MG63 (cell line): ENCODE measurements around the gene HLA-DRB1. TPM values are rescaled to one million over a fixed set of nuclear protein-coding genes. Genes with fewer than 3 reads are reported as not detected.
"Not testable (repeated sequence)": the region's sequence is repeated elsewhere in the genome, so short reads cannot be mapped to it uniquely, and the experiment has no call there.

ENCODE experiments used
- DNase-seq: peaks from one replicate; pipeline ENCODE4 v3.0.0-alpha.2; 2020
- H3K27me3 ChIP-seq: fragments of 250-450 bp; sonication (Bioruptor Pico); 2 replicates; pipeline ENCODE4 v1.5.1; 2020; ENCODE audit warnings: mild to moderate bottlenecking, moderate library complexity
- H3K36me3 ChIP-seq: fragments of 250-450 bp; sonication (Bioruptor Pico); 2 replicates; pipeline ENCODE4 v1.5.1; 2020; ENCODE audit warnings: mild to moderate bottlenecking, moderate library complexity
- H3K4me3 ChIP-seq: fragments of 250-450 bp; sonication (Bioruptor Pico); 2 replicates; pipeline ENCODE4 v1.5.1; 2020; ENCODE audit warnings: mild to moderate bottlenecking, moderate library complexity
- H3K9me3 ChIP-seq: fragments of 250-450 bp; sonication (Bioruptor Pico); 2 replicates; pipeline ENCODE4 v1.5.1; 2020; ENCODE audit warnings: mild to moderate bottlenecking, moderate library complexity
- total RNA-seq: library from RNA; depleted of rRNA; stranded (reverse); fragments of >200 nt; shearing (Covaris generic); gene quantifications from 2 replicates; pipeline ENCODE4 v1.2.3, GENCODE V29; 2014; ENCODE audit warnings: low replicate concordance; rRNA removed

Gene HLA-DRB1
- not detected in 2 replicates for total RNA-seq

DNA sequence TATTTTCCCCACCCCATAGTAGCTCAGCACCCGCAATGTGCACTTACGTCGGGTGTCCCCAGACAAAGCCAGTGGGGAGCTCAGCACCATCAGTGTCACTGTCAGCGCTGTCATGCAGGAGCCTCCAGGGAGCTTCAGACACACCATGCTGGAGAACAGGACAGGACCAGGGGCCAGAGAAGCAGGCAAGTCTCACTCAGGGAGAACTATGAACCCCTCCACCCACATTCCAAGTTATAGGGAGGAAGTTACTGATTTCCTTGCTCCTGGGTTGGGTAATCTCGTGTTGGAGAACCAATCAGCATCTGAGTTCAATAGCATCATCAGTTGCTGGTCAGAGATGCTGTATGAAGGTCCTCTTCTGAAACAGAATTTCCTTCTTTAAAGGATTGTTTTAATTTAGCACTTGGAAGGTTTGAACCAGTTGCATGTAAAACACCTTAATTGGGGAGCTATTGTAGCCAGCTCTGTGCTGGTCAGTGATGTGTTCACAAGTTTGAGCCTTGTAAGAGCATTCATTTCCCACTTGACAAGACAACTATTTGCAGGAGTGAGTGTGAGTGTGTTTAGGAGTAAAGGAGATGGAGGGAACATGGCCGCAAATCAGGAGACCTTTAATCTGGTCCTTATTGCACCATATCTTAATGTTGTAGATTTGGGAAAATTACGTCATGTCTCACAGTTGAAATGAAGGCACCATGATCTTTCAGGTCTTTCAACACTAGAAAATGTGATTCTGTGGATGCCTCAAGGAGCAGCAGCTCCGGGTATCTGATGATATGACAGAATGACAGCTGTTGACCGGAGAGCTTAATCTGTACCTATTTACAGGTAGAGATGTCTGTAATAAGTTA lies at the start of gene HLA-DRB1:
HLA-DRB1 (minus strand) TSS at position 253 of the 854 bp plus-strand sequence; CDS start at position 147, 106 bp downstream.
- no peak within 1 kb of the TSS for H3K4me3 ChIP-seq

DNA sequence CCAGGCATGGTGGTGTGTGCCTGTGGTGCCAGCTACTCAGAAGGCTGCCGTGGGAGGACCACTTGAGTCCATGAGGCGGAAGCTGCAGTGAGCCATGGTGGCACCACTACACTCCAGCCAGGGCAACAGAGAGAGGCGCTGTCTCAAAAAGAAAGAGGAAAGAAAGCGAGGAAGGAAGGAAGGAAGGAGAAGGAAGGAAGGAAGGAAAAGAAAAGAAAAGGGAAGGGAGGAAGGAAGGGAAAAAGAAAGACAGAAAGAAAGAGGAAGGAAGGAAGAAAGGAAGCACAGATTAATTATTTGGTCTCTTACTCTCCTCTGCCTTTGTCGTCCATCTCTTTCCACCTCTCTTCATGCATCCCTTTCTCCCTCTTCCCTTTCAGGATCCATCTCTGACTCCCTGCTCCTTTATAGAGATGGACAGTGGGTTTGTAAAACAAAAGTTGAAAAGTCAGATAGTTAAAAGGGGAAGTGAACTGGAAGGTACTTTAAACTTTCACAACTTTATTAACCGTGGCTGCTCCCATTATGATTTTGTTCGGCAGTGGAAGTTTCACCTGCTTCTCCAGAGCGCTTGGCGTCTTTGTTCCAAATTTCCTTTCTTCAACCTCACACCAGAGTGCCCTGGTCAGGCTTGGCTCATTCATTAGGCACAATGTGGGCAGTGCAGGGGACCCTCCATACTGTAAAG lies 49.0 kb upstream of the HLA-DRB1 start:
- Histone ChIP-seq H3K36me3 (no peaks in the 10 kb centered on the region), H3K4me3 (no peak overlapping the region), H3K9me3 (no peaks in the 10 kb centered on the region), H3K27me3 (no peaks in the 10 kb centered on the region)
- DNase-seq, result no peak

More for the DNA sequence above, at the start of gene HLA-DRB1:
- Histone ChIP-seq H3K9me3 (no peaks in the 10 kb centered on the region), H3K27me3 (no peaks in the 10 kb centered on the region), H3K36me3 (no peaks in the 10 kb centered on the region)
- DNase-seq, result no peak

DNA sequence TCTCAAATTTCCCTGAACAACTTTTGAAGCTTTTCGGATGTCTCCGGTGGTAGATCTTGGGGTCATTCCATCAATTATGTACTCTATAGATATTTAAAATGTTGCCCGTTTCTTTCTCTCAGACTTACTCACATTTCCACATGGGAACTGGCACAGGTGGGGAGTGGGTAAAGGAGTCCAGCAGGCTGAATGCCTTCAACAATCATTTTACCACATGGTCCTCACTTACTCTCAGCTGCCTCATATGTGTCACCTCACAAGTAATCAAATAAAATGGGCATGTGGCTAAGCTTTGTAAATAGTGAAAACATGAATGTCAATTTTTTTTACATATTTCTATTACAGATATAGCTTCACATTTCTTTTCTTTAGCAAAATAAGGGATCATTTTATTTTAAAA lies 48.2 kb upstream of the HLA-DRB1 start:
- Histone ChIP-seq H3K27me3 (no peaks in the 10 kb centered on the region), H3K9me3 (no peaks in the 10 kb centered on the region), H3K4me3 (no peak overlapping the region), H3K36me3 (no peaks in the 10 kb centered on the region)
- no peak for DNase-seq

DNA sequence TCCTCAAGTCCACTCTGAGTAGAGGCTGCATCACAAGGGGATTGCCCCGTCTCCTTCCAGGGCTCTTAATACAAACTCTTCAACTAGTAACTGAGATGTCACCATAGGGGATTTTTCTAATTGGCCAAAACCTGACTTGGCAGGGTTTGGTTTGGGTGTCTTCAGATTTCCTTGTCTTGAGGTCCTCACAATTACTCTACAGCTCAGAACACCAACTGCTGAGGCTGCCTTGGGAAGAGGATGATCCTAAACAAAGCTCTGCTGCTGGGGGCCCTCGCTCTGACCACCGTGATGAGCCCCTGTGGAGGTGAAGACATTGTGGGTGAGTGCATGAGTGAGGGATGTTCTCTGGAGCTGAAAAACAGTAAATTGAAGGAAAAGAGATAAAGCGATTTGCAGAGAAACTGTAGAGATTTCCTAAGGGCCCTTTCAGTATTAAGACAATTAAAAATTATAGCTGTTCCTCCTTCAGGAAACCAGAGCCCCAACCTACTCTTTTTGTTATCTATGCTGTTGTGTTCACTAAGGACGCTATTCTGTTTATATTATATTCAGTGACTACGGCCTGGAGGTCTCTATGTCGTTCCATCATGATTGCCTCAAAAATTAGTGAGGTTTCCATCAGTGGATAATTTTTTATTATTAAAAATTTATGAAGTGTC lies 47.7 kb upstream of the HLA-DRB1 start, which contains the start of gene HLA-DQA1:
HLA-DQA1 (plus strand) TSS at position 188 of the 662 bp plus-strand sequence; CDS start at position 241, 53 bp downstream.
- H3K9me3 ChIP-seq, result no peaks in the 10 kb centered on the region
- no peaks in the 10 kb centered on the region for H3K36me3 ChIP-seq
- no peak within 1 kb of the TSS for H3K4me3 ChIP-seq
- H3K27me3 ChIP-seq, result no peaks in the 10 kb centered on the region
- DNase-seq, result no peak

DNA sequence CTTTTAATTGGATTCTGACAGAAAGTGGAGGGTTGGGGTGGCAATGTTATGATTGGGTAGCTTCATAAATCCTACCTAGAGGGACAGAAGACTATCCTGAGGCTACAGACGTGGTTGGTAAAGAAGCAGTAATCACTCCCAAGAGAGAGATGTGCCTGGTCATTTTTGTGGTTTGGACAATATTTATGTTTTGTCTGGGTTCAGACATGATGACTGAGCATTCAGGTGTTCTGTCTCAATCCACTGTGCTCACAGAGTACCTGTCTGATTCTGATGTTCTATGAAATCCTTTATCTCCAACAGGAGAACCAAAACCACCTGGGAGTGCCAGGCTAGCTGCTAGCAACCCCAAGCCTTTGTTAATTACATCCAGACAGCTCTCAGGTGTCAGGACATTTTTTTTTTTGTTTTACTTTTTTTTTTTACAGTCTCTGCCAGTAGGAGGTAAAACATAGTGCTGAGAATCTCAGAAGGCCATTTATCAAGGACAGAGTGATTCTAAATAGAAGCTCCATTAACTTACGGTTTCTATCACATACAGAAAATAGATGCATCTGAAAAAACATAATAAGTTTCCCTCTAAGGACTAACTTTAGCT lies 46.0 kb upstream of the HLA-DRB1 start:
- Histone ChIP-seq H3K9me3 (no peaks in the 10 kb centered on the region), H3K36me3 (no peaks in the 10 kb centered on the region), H3K27me3 (no peaks in the 10 kb centered on the region), H3K4me3 (no peak overlapping the region)
- no peak for DNase-seq

DNA sequence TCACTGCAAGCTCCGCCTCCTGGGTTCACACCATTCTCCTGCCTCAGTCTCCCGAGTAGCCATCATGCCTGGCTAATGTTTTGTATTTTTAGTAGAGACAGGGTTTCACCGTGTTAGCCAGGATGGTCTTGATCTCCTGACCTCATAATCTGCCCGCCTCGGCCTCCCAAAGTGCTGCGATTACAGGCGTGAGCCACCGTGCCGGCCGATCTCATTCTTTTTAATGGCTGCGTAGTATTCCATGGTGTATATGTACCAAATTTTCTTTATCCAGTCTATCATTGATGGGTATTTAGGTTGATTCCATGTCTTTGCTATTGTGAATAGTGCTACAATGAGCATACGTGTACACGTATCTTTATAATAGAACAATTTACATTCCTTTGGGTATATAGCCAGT lies 40.1 kb upstream of the HLA-DRB1 start:
- not testable (repeated sequence) for H3K4me3 ChIP-seq, H3K9me3 ChIP-seq, H3K36me3 ChIP-seq, DNase-seq, H3K27me3 ChIP-seq

DNA sequence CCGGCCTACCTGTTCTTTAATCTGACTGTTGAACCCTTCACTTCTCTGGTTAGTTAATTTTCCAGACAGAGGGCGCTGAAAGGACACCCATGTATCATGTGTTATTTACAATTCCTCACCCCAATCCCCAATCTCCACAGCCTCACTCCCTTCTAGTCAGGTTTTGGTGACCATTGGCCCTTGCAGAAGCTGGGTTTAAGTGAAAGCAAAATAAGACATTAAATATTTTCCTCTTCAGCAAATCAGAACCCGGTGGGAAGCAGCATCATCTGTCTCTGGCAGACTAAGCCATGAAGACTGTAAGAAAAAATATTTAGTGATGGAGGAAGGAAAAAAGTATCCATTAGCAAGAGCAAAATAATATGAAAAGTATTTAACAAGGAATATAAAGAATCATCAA lies 38.2 kb upstream of the HLA-DRB1 start:
- Histone ChIP-seq H3K27me3 (no peaks in the 10 kb centered on the region), H3K36me3 (no peaks in the 10 kb centered on the region), H3K9me3 (no peaks in the 10 kb centered on the region), H3K4me3 (no peak overlapping the region)
- no peak for DNase-seq

DNA sequence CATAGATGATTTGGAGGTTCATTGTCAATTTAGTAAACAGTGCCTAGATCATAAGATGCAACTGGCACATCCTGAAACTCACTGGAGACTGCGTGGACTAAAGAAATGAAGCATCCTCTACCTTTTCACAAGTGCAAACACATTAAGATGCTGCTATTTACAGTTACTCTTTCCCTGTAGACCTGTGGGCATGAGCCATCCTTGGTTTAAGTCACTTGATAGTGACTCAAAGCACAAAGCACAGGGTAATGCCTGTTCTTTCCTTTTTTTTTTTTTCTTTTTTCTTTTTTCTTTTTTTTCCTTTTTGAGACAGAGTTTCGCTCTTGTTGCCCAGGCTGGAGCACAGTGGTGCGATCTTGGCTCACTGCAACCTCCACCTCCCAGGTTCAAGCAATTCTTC lies 37.6 kb upstream of the HLA-DRB1 start:
- H3K27me3 ChIP-seq, result no peaks in the 10 kb centered on the region
- no peak overlapping the region for H3K4me3 ChIP-seq
- H3K36me3 ChIP-seq, result no peaks in the 10 kb centered on the region
- DNase-seq, result no peak
- H3K9me3 ChIP-seq, result no peaks in the 10 kb centered on the region

DNA sequence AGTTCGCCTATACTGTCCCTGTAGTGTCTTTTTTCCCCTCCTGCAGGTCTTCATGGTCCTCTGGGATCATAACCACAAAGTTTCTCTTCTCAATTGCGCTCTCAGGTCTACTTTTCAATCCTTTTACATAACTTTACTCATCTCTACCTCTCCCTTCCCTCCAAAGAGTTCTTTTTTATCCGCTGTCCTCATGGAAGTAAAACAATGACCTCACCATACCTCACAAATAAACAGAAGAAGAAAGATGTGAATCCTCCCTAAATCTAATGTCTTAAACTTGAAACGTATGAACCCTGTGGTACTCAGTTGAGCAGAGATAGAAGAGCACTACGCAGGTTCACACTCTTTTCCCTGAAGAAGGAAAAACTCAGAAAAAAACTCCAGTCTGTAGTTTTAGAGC lies 35.5 kb upstream of the HLA-DRB1 start:
- Histone ChIP-seq H3K4me3 (no peak overlapping the region), H3K36me3 (no peaks in the 10 kb centered on the region), H3K27me3 (no peaks in the 10 kb centered on the region), H3K9me3 (no peaks in the 10 kb centered on the region)
- no peak for DNase-seq

DNA sequence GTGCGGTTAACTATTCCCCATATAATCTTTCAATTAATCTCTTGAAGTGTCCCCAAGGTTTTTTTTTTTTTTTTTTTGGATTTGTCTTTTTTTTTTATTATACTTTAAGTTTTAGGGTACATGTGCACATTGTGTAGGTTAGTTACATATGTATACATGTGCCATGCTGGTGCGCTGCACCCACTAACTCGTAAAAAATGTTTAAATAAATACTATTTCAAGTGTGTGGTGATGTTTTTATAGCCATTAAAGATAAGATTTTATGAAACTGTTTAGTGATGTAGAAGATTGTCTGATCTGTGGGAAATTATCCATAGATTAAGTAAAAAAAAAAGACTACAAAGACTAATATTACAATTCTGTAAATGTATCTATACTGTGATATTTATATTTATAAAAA lies 34.9 kb upstream of the HLA-DRB1 start:
- no peaks in the 10 kb centered on the region for H3K9me3 ChIP-seq
- no peaks in the 10 kb centered on the region for H3K27me3 ChIP-seq
- H3K4me3 ChIP-seq, result no peak overlapping the region
- H3K36me3 ChIP-seq, result no peaks in the 10 kb centered on the region
- no peak for DNase-seq

DNA sequence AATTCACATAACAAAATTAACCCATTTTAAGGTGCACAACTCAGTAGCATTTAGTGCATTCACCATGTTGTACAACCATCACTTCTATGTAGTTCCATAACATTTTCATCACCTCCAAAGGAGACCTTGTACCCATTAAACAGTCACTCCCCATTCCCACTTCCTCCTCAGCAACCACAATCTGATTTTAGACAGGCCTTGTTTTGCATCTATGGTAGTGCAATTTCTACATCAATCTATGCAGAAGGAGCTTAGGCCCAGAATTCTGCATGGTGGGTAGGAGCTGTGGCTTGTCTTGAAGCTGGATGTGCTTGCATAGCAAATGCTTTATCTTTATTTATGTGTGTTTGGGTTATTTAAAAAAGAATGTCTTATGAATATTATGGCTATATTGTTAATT lies 34.0 kb upstream of the HLA-DRB1 start:
- H3K36me3 ChIP-seq, result no peaks in the 10 kb centered on the region
- no peaks in the 10 kb centered on the region for H3K9me3 ChIP-seq
- H3K27me3 ChIP-seq, result no peaks in the 10 kb centered on the region
- DNase-seq, result no peak
- no peak overlapping the region for H3K4me3 ChIP-seq

DNA sequence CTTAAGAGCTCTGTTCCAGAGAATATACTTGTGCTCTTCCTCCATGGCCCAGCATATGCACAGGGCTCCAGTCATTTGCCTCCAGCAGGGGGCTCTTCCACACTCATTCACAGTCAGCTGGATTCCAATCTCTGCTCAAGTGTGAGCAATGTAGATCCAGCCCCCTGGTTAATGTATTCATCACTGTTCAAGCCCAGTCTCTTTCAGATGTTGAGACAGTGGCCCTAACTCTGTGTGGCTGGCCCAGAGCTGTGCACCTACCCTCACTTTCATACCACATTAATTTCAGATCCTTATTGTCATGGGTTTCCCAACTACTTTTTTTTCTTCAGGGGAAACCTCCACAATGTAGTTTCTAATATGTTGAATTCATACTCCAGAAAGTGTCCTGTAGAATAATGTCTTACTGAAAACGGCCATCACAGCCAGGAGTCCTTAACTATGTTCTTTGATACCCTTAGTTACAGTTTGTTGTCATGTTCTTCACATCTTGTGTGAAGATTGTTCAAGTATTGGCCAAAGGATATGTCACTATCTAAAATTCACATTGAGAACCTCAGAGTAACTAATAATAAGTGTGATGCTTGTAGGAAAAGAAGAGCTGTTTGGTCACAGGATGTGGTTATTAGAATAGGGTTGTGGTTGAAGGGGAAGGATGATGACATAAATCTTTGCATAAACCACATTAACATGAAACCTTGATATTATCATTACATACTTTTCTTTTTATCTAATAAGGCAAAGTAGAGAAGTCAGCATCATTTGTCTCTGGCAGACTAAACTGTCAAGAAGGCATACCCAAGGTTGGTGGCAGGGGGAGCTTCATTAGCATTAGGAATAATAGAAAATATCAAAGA lies 33.1 kb upstream of the HLA-DRB1 start:
- no peaks in the 10 kb centered on the region for H3K27me3 ChIP-seq
- no peaks in the 10 kb centered on the region for H3K36me3 ChIP-seq
- no peak overlapping the region for H3K4me3 ChIP-seq
- no peaks in the 10 kb centered on the region for H3K9me3 ChIP-seq
- DNase-seq, result no peak

DNA sequence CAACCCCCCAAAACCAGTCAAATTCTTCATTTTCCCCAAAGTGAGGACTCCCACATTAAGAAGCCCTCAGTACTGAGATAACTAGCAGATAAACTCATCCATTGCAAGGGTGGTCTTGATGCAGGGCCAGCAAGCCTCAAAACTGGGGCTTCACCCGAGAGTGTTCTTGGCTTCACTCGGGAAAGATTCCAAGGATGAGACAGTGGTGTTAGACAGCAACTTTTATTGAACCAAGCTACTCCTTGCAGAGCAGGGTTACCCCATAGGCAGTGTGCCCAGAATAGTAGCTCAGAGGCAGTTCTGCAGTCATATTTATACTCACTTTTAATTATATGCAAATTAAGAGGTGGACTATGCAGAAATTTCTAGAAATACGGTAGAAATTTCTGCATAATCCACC lies 31.7 kb upstream of the HLA-DRB1 start:
- H3K4me3 ChIP-seq, result no peak overlapping the region
- H3K36me3 ChIP-seq, result no peaks in the 10 kb centered on the region
- no peak for DNase-seq
- H3K27me3 ChIP-seq, result no peaks in the 10 kb centered on the region
- H3K9me3 ChIP-seq, result no peaks in the 10 kb centered on the region

DNA sequence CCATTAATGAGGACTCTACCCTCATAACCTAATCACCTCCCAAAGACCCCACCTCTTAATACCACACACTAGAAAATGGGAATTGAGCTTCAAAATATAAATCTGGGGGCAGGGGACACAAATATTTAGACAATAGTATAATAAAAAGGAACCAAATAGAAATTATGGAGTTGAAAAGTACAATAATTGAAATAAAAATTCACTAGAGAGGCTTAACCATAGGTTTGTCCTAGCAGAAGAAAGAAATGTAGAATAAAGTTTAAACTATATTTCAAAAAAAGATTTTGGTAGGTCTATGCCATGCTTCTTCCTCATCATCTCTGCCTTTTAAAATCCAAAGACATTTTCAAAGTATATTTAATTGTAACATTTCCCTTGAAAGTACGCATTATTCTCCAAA lies 28.1 kb upstream of the HLA-DRB1 start:
- H3K27me3 ChIP-seq, result no peaks in the 10 kb centered on the region
- DNase-seq, result no peak
- no peaks in the 10 kb centered on the region for H3K9me3 ChIP-seq
- no peak overlapping the region for H3K4me3 ChIP-seq
- H3K36me3 ChIP-seq, result no peaks in the 10 kb centered on the region

DNA sequence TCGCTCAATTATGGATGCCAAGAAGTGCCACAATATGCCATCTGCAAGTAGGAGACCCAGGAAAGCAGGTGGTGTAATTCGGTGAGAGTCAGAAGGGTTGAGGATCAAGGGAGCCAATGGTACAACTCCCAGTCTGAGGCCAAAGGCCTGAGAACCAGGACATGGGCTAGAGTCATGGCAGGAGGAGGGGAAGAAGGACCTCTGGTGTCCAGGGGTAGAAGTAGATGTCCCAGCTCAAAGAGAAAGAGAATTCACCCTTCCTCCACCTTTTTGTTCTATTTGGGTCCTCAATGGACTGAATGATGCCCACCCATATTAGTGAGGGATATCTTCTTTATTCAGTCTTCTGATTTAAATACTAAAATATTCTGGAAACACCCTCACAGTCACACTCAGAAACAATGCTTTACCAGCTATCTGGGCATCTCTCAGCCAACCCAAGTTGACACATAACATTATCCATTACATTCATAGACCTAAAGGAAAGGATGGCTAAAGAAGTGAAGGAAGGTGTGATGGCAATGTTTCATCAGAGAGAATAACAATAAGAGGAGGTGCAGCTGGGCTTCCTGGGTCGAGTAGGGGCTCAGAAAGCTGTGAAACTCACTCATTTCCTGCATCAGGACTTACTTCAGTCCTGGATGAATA lies 26.4 kb upstream of the HLA-DRB1 start:
- no peaks in the 10 kb centered on the region for H3K27me3 ChIP-seq
- no peak for DNase-seq
- no peaks in the 10 kb centered on the region for H3K9me3 ChIP-seq
- no peaks in the 10 kb centered on the region for H3K36me3 ChIP-seq
- H3K4me3 ChIP-seq, result no peak overlapping the region
